Smooth muscle cell (in vitro differentiated cells): ENCODE measurements around the gene KDM5B. TPM values are rescaled to one million over a fixed set of nuclear protein-coding genes. Genes with fewer than 3 reads are reported as not detected.

Experiments
- DNase-seq: peaks from one replicate; lab custom pipeline; 2025; ENCODE audit not compliant: unreplicated experiment; lab: John Stamatoyannopoulos, UW
- H2AFZ ChIP-seq: fragments of 200-600 bp; sonication (generic); 2 replicates; pipeline ENCODE4 v1.6.0; 2016; ENCODE audit warnings: antibody characterized with exemption, low read depth, mild to moderate bottlenecking
- H3F3A ChIP-seq: fragments of 200-600 bp; sonication (generic); 2 replicates; pipeline ENCODE4 v1.6.0; 2017; ENCODE audit warnings: antibody characterized with exemption, low read depth
- H3K27ac ChIP-seq: fragments of 200-600 bp; sonication (generic); 2 replicates; pipeline ENCODE4 v1.5.1; 2016; ENCODE audit warnings: low read depth, mild to moderate bottlenecking
- H3K27me3 ChIP-seq: fragments of 200-600 bp; sonication (generic); 2 replicates; pipeline ENCODE4 v1.6.1; 2016; ENCODE audit warnings: low read depth, mild to moderate bottlenecking
- H3K36me3 ChIP-seq: fragments of 200-600 bp; sonication (generic); 2 replicates; pipeline ENCODE4 v1.5.1; 2016; ENCODE audit warnings: low read depth
- H3K4me1 ChIP-seq: fragments of 200-600 bp; sonication (generic); 2 replicates; pipeline ENCODE4 v1.5.1; 2016; ENCODE audit warnings: low read depth
- H3K4me2 ChIP-seq: fragments of 200-600 bp; sonication (generic); 2 replicates; pipeline ENCODE4 v1.6.0; 2016; ENCODE audit warnings: mild to moderate bottlenecking
- H3K4me3 ChIP-seq: fragments of 200-600 bp; sonication (generic); 2 replicates; pipeline ENCODE4 v1.5.1; 2016; ENCODE audit warnings: mild to moderate bottlenecking
- H3K79me2 ChIP-seq: fragments of 200-600 bp; sonication (generic); 2 replicates; pipeline ENCODE4 v1.6.0; 2016; ENCODE audit warnings: low read depth, mild to moderate bottlenecking
- H3K9ac ChIP-seq: fragments of 200-600 bp; sonication (generic); 2 replicates; pipeline ENCODE4 v1.6.0; 2016; ENCODE audit warnings: low read depth
- H3K9me3 ChIP-seq: fragments of 200-600 bp; sonication (generic); replicated peaks from 2 replicates; pipeline ENCODE4 v1.5.1; 2016; ENCODE audit warnings: low read depth
- H4K20me1 ChIP-seq: fragments of 200-600 bp; sonication (generic); 2 replicates; pipeline ENCODE4 v1.6.0; 2016; ENCODE audit warnings: low read depth
- CTCF ChIP-seq: fragments of 200-600 bp; sonication (generic); IDR thresholded peaks from 2 replicates; pipeline ENCODE4 v1.5.1; 2017; ENCODE audit warnings: borderline replicate concordance, mild to moderate bottlenecking, antibody characterized with exemption; ENCODE audit not compliant: insufficient read depth, poor library complexity, severe bottlenecking
- WGBS: methylation state at CpG from one replicate; pipeline ENCODE4 v1.1.7; 2016; ENCODE audit warnings: low lambda C conversion rate; 5-methylcytosine and 5-hydroxymethylcytosine counted together
- polyA plus RNA-seq: library from polyadenylated mRNA; unstranded; fragments of >200 nt; fragmentation: Nextera tagmentation; extraction: Ambion mirVana; gene quantifications from 2 replicates; pipeline ENCODE4 v1.2.1, GENCODE V29; 2016
- total RNA-seq: library from RNA; depleted of rRNA; stranded (reverse); fragments of >200 nt; gene quantifications from 2 replicates; pipeline ENCODE4 v1.2.3, GENCODE V29; 2014

KDM5B gene
- total and polyA plus RNA-seq, 2 experiments from 2014 or later = 94.1 to 178 TPM

- Histone ChIP-seq H3K79me2 (no peaks in the 10 kb centered on the region), H3K27ac (no peak overlapping the region), H3K9ac (no peak overlapping the region), H3F3A (no peaks in the 10 kb centered on the region), H4K20me1 (no peaks in the 10 kb centered on the region), H2AFZ (no peak overlapping the region), H3K36me3 (no peaks in the 10 kb centered on the region), H3K9me3 (no peaks in the 10 kb centered on the region), H3K4me3 (no peak overlapping the region), H3K4me1 (no peaks in the 10 kb centered on the region), H3K4me2 (no peak overlapping the region), H3K27me3 (peaks cover 15% of the 10 kb centered on the region)
- 97% methylated on average over 9 of the region's 9 CpGs for WGBS
- TF ChIP-seq CTCF = no peak
- no peak for DNase-seq
These were observed 125.7 kb downstream of the KDM5B start for GRCh38 chr1:202682477-202682876.

DNA sequence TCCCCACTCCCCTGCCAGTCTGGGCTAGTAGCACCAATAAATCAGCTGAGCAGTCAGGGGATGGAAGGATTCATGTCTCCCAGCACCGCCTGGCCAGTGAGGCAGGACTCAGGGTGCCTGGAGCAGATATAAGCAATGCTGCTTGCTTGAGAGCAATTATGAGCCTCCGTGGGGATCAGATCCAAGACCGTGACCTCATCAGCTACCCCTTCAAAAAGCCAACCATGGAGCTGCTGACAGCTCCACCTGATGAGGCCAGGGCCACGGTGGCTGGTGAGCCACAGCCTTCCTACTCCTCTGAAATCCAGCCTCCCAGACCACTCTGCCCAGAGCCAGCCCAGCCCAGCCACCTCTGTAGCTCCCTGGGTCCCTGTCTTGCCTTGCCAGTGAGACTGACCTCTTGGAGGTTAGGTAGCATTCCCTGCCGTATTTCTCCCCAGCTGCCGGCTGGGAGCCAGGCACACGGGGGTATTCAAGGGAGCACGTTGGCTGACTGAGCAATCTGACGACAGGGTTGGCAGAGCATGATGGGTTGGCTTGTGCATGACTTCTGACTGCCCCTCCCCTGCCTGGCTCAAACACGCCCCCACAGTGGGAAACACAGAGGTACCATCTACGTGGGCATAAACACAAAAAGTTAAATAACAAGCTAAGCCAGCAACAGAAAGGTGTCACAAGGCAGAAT, 126.3 kb downstream of the KDM5B start:
- 83% methylated on average over 11 of the region's 11 CpGs for WGBS
- Histone ChIP-seq H3K4me2 (no peak overlapping the region), H3K27me3 (peaks cover 15% of the 10 kb centered on the region), H3K79me2 (no peaks in the 10 kb centered on the region), H3K9ac (no peak overlapping the region), H4K20me1 (no peaks in the 10 kb centered on the region), H3K4me3 (no peak overlapping the region), H3K4me1 (no peaks in the 10 kb centered on the region), H3F3A (no peaks in the 10 kb centered on the region), H3K27ac (no peak overlapping the region), H2AFZ (no peak overlapping the region), H3K36me3 (no peaks in the 10 kb centered on the region), H3K9me3 (no peaks in the 10 kb centered on the region)
- DNase-seq = no peak
- TF ChIP-seq CTCF = no peak

DNA sequence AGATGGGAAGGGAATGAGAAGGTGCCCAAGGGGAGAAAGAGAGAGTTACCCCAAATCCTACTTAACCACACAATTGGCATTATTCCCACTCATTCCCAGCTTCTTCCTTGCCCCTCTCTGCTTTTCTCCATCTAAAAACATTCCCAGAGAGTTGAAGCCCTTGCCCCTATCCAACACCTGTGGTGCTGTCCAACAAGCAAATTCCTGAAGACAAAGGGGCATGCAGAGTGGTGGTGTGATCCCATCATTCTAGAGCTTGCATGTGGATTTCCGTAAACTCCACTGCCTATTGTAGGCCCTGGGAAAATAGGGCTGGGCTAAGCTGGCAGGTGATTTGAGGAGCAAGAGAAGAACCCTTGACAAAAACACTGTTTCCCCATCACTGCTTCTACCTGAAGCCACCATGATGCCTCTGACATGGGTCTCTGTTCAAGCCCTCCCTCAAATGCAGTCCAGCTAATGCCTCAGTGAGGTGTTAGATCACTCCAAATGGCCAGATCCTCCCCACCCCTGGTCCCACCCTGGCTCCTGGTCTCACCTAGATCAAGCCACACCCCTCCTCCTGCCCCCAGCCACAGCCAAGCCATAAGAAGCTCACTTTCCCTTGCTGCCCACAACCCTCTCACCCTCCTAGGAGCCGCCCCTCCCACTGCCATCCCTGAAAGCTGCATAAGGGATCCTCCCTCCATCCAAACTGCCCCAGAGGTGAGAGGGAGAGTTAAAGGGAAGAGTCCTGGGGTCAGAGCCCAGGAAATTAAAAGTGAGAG, 127.5 kb downstream of the KDM5B start:
- WGBS = 85% methylated on average over 2 of the region's 2 CpGs
- Histone ChIP-seq H3K27ac (no peak overlapping the region), H3K36me3 (no peaks in the 10 kb centered on the region), H3K9ac (no peak overlapping the region), H3F3A (no peaks in the 10 kb centered on the region), H3K4me1 (no peaks in the 10 kb centered on the region), H3K27me3 (peaks cover 10% of the 10 kb centered on the region), H2AFZ (no peak overlapping the region), H3K79me2 (no peaks in the 10 kb centered on the region), H3K4me3 (no peak overlapping the region), H4K20me1 (no peaks in the 10 kb centered on the region), H3K4me2 (no peak overlapping the region), H3K9me3 (no peaks in the 10 kb centered on the region)
- TF ChIP-seq CTCF = no peak
- no peak for DNase-seq
